Measurements from ENCODE around the gene EIPR1. TPM values are rescaled to one million over a fixed set of nuclear protein-coding genes. Genes with fewer than 3 reads are reported as not detected.

EIPR1 gene
- total RNA-seq, 1 experiment from 2014 or later, result 40.4 TPM

DNA sequence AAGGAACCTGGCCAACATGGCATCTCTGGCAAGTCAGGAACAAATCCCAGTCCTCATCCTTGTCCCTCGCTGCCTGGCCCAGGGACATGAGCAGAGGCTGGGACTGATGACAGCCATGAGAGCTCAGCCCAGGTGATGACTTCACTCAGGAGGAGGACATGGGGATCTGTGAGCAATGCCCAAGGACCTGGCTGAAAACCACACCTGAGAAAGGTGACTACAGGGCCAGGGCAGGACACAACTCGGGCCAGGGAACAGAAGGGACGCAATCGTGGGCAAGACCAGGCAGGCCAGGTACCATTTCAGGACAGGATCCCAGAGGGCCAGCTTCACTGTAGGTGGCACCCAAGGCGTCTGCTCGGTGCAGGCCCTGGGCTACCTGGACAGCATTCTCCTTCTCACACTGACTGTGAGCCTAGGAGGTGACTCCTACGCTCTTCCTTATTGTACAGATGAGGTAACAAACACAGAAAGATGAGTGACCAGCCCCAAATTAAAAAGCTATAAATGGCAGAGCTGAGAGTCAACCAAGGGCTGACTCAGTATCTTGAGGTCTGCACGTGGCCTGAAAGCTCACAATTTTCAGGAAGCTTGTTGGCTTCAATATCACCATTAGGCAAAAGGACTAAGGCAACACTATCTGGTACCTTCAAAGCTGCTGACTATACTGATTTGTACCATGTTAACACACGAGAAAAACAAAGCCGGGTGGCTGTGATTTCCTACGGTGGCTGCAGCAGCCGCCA lies 141.1 kb downstream of the EIPR1 start:
- ChIA-PET POLR2A (ENCODE audit: unreplicated experiment) (no interaction called here), CTCF (no interaction called here)
- no peak for DNase-seq
- Histone ChIP-seq H3K79me2 (ENCODE audit: low read depth) (no peaks in the 10 kb centered on the region), H3K27me3 (ENCODE audit: insufficient read depth, low read depth) (no peaks in the 10 kb centered on the region), H3K27ac (no peak overlapping the region), H3K9me3 (ENCODE audit: insufficient read depth, low read depth) (no peaks in the 10 kb centered on the region), H3F3A (ENCODE audit: insufficient read depth, low read depth) (no peaks in the 10 kb centered on the region), H3K36me3 (ENCODE audit: low read depth) (no peaks in the 10 kb centered on the region), H2AFZ (no peak overlapping the region), H3K4me2 (no peak overlapping the region), H3K9me2 (ENCODE audit: insufficient read depth) (no peaks in the 10 kb centered on the region), H4K20me1 (ENCODE audit: insufficient read depth) (peaks cover 12% of the 10 kb centered on the region), H3K4me3 (no peak overlapping the region), H3K4me1 (replicated peaks; ENCODE audit: insufficient read depth) (no peaks in the 10 kb centered on the region)
- no TSS peak for BruUV-seq (replicated peaks)
- intact Hi-C loops (cut with micrococcal nuclease; ENCODE audit: unreplicated experiment), result no loop called here
- TF ChIP-seq, protein P1, sequence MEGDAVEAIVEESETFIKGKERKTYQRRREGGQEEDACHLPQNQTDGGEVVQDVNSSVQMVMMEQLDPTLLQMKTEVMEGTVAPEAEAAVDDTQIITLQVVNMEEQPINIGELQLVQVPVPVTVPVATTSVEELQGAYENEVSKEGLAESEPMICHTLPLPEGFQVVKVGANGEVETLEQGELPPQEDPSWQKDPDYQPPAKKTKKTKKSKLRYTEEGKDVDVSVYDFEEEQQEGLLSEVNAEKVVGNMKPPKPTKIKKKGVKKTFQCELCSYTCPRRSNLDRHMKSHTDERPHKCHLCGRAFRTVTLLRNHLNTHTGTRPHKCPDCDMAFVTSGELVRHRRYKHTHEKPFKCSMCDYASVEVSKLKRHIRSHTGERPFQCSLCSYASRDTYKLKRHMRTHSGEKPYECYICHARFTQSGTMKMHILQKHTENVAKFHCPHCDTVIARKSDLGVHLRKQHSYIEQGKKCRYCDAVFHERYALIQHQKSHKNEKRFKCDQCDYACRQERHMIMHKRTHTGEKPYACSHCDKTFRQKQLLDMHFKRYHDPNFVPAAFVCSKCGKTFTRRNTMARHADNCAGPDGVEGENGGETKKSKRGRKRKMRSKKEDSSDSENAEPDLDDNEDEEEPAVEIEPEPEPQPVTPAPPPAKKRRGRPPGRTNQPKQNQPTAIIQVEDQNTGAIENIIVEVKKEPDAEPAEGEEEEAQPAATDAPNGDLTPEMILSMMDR (conservative IDR thresholded peaks at IDR 0.05), result no peak
- TF ChIP-seq EZH2 (IDR thresholded peaks at IDR 0.05; ENCODE audit: low read depth), result no peak

DNA sequence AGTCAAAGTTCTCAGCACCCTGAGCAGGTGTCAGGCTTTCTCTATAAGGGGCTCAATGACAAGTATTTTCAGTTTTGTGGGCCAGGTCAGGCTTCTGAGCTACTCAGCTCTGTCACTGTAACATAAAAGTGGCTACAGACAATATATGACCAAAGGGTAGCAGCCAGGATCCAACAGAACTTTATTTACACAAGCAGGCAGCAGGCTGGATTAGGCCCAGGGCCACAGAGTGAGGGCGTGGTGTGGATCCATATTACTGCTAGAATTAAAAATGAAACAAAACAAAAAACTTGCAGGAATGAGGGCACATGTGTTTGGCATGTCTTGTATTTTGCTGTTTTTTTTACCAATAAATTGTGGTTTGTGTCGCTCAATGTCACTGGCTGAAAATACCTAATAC lies 143.7 kb downstream of the EIPR1 start:
- no peaks in the 10 kb centered on the region for H3F3A ChIP-seq (ENCODE audit: insufficient read depth, low read depth)
- no peaks in the 10 kb centered on the region for H3K27me3 ChIP-seq (ENCODE audit: insufficient read depth, low read depth)
- ChIA-PET POLR2A (ENCODE audit: unreplicated experiment) (no interaction called here), CTCF (no interaction called here)
- intact Hi-C loops (cut with micrococcal nuclease; ENCODE audit: unreplicated experiment), result no loop called here
- BruUV-seq (replicated peaks), result no TSS peak
- DNase-seq, result no peak
- no peak overlapping the region for H3K27ac ChIP-seq
- H3K79me2 ChIP-seq (ENCODE audit: low read depth), result no peaks in the 10 kb centered on the region
- peaks cover 3% of the 10 kb centered on the region; the same call in 1 of the 2 replicates for H3K9me2 ChIP-seq (ENCODE audit: insufficient read depth)
- peaks cover 11% of the 10 kb centered on the region; the same call in 1 of the 2 replicates for H4K20me1 ChIP-seq (ENCODE audit: insufficient read depth)
- no peak overlapping the region for H2AFZ ChIP-seq
- no peak overlapping the region for H3K4me3 ChIP-seq
- no peaks in the 10 kb centered on the region for H3K9me3 ChIP-seq (ENCODE audit: insufficient read depth, low read depth)
- no peaks in the 10 kb centered on the region for H3K36me3 ChIP-seq (ENCODE audit: low read depth)
- no peak overlapping the region for H3K4me2 ChIP-seq
- H3K4me1 ChIP-seq (replicated peaks; ENCODE audit: insufficient read depth), result no peaks in the 10 kb centered on the region
- TF ChIP-seq EZH2 (IDR thresholded peaks at IDR 0.05; ENCODE audit: low read depth), result no peak
- TF ChIP-seq, protein P1 (conservative IDR thresholded peaks at IDR 0.05), result no peak

DNA sequence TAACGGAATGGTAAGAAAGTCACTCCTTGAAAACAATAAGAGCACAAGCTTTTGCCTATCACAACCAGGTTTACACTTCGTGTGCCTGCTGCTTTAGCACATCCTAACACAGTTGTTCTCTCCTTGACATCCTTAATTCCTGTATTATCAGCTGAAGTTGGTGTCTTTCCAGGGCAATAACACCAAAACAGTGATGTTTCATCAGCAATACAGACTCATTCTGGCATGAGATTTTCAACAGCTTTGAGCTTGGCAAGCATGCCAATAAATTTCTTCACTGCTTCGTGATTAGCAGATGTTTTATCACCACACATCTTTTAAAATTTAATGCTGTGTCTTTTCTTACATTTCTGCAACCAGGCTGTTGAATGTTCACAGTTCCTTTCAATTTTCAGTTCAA lies 148.4 kb downstream of the EIPR1 start:
- POLR2A ChIA-PET (ENCODE audit: unreplicated experiment), result no interaction called here
- BruUV-seq (replicated peaks), result no TSS peak
- Histone ChIP-seq H3K4me3 (no peak overlapping the region), H3K4me2 (no peak overlapping the region), H3K4me1 (replicated peaks; ENCODE audit: insufficient read depth) (no peaks in the 10 kb centered on the region), H2AFZ (no peak overlapping the region), H4K20me1 (ENCODE audit: insufficient read depth) (no peaks in the 10 kb centered on the region), H3K36me3 (ENCODE audit: low read depth) (no peaks in the 10 kb centered on the region), H3K79me2 (ENCODE audit: low read depth) (no peaks in the 10 kb centered on the region), H3F3A (ENCODE audit: insufficient read depth, low read depth) (no peaks in the 10 kb centered on the region), H3K9me3 (ENCODE audit: insufficient read depth, low read depth) (no peaks in the 10 kb centered on the region), H3K9me2 (ENCODE audit: insufficient read depth) (peaks cover 3% of the 10 kb centered on the region; the same call in 1 of the 2 replicates), H3K27ac (no peak overlapping the region), H3K27me3 (ENCODE audit: insufficient read depth, low read depth) (no peaks in the 10 kb centered on the region)
- intact Hi-C loops (cut with micrococcal nuclease; ENCODE audit: unreplicated experiment), result no loop called here
- CTCF ChIA-PET, result no interaction called here
- DNase-seq, result no peak
- TF ChIP-seq EZH2 (IDR thresholded peaks at IDR 0.05; ENCODE audit: low read depth), result no peak
- TF ChIP-seq, protein P1 (conservative IDR thresholded peaks at IDR 0.05), result no peak
